ENCODE measurements around the gene HS6ST3. TPM values are rescaled to one million over a fixed set of nuclear protein-coding genes. Genes with fewer than 3 reads are reported as not detected.

HS6ST3 gene
- total and polyA plus RNA-seq, 2 experiments from 2014 or later, result 2.2 to 2.7 TPM

- WGBS (ENCODE audit: low lambda C conversion rate, missing lambda C conversion rate), result 16% methylated on average over 5 of the region's 5 CpGs
- Histone ChIP-seq H4K20me1 (ENCODE audit: insufficient read depth, poor library complexity, severe bottlenecking) (no peaks in the 10 kb centered on the region), H3K27me3 (no peaks in the 10 kb centered on the region), H3K4me2 (no peak overlapping the region), H3K4me3 (no peak overlapping the region), H3K4me1 (ENCODE audit: insufficient read depth) (no peaks in the 10 kb centered on the region), H2AFZ (no peak overlapping the region), H3K36me3 (replicated peaks; ENCODE audit: insufficient read depth, low read depth) (no peaks in the 10 kb centered on the region), H3K9me2 (replicated peaks; ENCODE audit: insufficient read depth) (no peaks in the 10 kb centered on the region), H3K27ac (no peak overlapping the region), H3K9me3 (ENCODE audit: low read depth) (no peaks in the 10 kb centered on the region), H3K79me2 (no peaks in the 10 kb centered on the region)
- TF ChIP-seq EZH2 (IDR thresholded peaks at IDR 0.05; ENCODE audit: borderline replicate concordance) (no peak), CTCF (IDR thresholded peaks at IDR 0.05; ENCODE audit: poor library complexity) (no peak), EZH2phosphoT487 (IDR thresholded peaks at IDR 0.05; ENCODE audit: low read depth, severe bottlenecking, unreplicated experiment) (no peak)
- peak; percentile 16 for DNase-seq (ENCODE audit: low spot score)
Observed at GRCh38 chr13:96551546-96551945, 461.6 kb downstream of the HS6ST3 start.

- Histone ChIP-seq H3K9me3 (ENCODE audit: low read depth) (no peaks in the 10 kb centered on the region), H3K27ac (no peak overlapping the region), H3K9me2 (replicated peaks; ENCODE audit: insufficient read depth) (no peaks in the 10 kb centered on the region), H3K4me1 (ENCODE audit: insufficient read depth) (no peaks in the 10 kb centered on the region), H4K20me1 (ENCODE audit: insufficient read depth, poor library complexity, severe bottlenecking) (no peaks in the 10 kb centered on the region), H3K27me3 (no peaks in the 10 kb centered on the region), H3K4me2 (no peak overlapping the region), H3K4me3 (no peak overlapping the region), H3K36me3 (replicated peaks; ENCODE audit: insufficient read depth, low read depth) (no peaks in the 10 kb centered on the region), H3K79me2 (no peaks in the 10 kb centered on the region), H2AFZ (no peak overlapping the region)
- TF ChIP-seq EZH2phosphoT487 (IDR thresholded peaks at IDR 0.05; ENCODE audit: low read depth, severe bottlenecking, unreplicated experiment), result no peak
- DNase-seq (ENCODE audit: low spot score), result no peak
- 87% methylated on average over 2 of the region's 2 CpGs for WGBS (ENCODE audit: low lambda C conversion rate, missing lambda C conversion rate)
Observed at GRCh38 chr13:96552559-96552958, 462.7 kb downstream of the HS6ST3 start.

GRCh38 chr13:96553796-96554195 lies 463.9 kb downstream of the HS6ST3 start:
- 94% methylated on average over 7 of the region's 7 CpGs for WGBS (ENCODE audit: low lambda C conversion rate, missing lambda C conversion rate)
- Histone ChIP-seq H3K4me3 (no peak overlapping the region), H2AFZ (no peak overlapping the region), H4K20me1 (ENCODE audit: insufficient read depth, poor library complexity, severe bottlenecking) (no peaks in the 10 kb centered on the region), H3K9me3 (ENCODE audit: low read depth) (no peaks in the 10 kb centered on the region), H3K79me2 (no peaks in the 10 kb centered on the region), H3K9me2 (replicated peaks; ENCODE audit: insufficient read depth) (no peaks in the 10 kb centered on the region), H3K27me3 (no peaks in the 10 kb centered on the region), H3K27ac (no peak overlapping the region), H3K4me2 (no peak overlapping the region), H3K4me1 (ENCODE audit: insufficient read depth) (no peaks in the 10 kb centered on the region), H3K36me3 (replicated peaks; ENCODE audit: insufficient read depth, low read depth) (no peaks in the 10 kb centered on the region)
- DNase-seq (ENCODE audit: low spot score), result no peak
- TF ChIP-seq EZH2phosphoT487 (IDR thresholded peaks at IDR 0.05; ENCODE audit: low read depth, severe bottlenecking, unreplicated experiment) (no peak), EZH2 (IDR thresholded peaks at IDR 0.05; ENCODE audit: borderline replicate concordance) (no peak), CTCF (IDR thresholded peaks at IDR 0.05; ENCODE audit: poor library complexity) (no peak)

- Histone ChIP-seq H3K36me3 (replicated peaks; ENCODE audit: insufficient read depth, low read depth) (no peaks in the 10 kb centered on the region), H3K79me2 (no peaks in the 10 kb centered on the region), H3K27me3 (no peaks in the 10 kb centered on the region), H3K27ac (no peak overlapping the region), H3K4me2 (no peak overlapping the region), H3K4me1 (ENCODE audit: insufficient read depth) (no peaks in the 10 kb centered on the region), H2AFZ (no peak overlapping the region), H4K20me1 (ENCODE audit: insufficient read depth, poor library complexity, severe bottlenecking) (no peaks in the 10 kb centered on the region), H3K9me3 (ENCODE audit: low read depth) (no peaks in the 10 kb centered on the region), H3K9me2 (replicated peaks; ENCODE audit: insufficient read depth) (no peaks in the 10 kb centered on the region), H3K4me3 (no peak overlapping the region)
- no peak for DNase-seq (ENCODE audit: low spot score)
- TF ChIP-seq EZH2phosphoT487 (IDR thresholded peaks at IDR 0.05; ENCODE audit: low read depth, severe bottlenecking, unreplicated experiment), result no peak
- TF ChIP-seq CTCF (IDR thresholded peaks at IDR 0.05; ENCODE audit: poor library complexity), result no peak
- TF ChIP-seq EZH2 (IDR thresholded peaks at IDR 0.05; ENCODE audit: borderline replicate concordance), result no peak
- WGBS (ENCODE audit: low lambda C conversion rate, missing lambda C conversion rate), result 89% methylated on average over 4 of the region's 4 CpGs
Observed at GRCh38 chr13:96573563-96573962, 483.7 kb downstream of the HS6ST3 start.

Data from hepatocyte (in vitro differentiated cells).